IPS DF 6.9 (cell line): ENCODE data around the gene ST6GAL2.
A peak's percentile ranks its signal among the peaks of the same experiment; 100 is the strongest.

Experiments
- DNase-seq: peaks from one replicate; pipeline ENCODE4 v3.0.0-alpha.2; 2013; ENCODE audit warnings: low read depth, low spot score
- H3K27ac ChIP-seq: one replicate; pipeline ENCODE4 v1.5.1; 2013; ENCODE audit warnings: low read length, control low read depth
- H3K27me3 ChIP-seq: 2 replicates; pipeline ENCODE4 v1.6.1; 2013; ENCODE audit warnings: mild to moderate bottlenecking, low read length; ENCODE audit not compliant: control insufficient read depth, insufficient read depth
- H3K36me3 ChIP-seq: 2 replicates; pipeline ENCODE4 v1.6.1; 2013; ENCODE audit warnings: low read length; ENCODE audit not compliant: control insufficient read depth, insufficient read depth
- H3K4me1 ChIP-seq: 2 replicates; pipeline ENCODE4 v1.6.1; 2013; ENCODE audit warnings: low read length; ENCODE audit not compliant: control insufficient read depth, insufficient read depth
- H3K4me3 ChIP-seq: 2 replicates; pipeline ENCODE4 v1.5.1; 2013; ENCODE audit warnings: mild to moderate bottlenecking, low read length
- H3K9me3 ChIP-seq: 2 replicates; pipeline ENCODE4 v1.6.1; 2013; ENCODE audit warnings: low read length, inconsistent platforms; ENCODE audit not compliant: control insufficient read depth, insufficient read depth
- WGBS: extraction: QIAGEN DNeasy Blood & Tissue Kit; methylation state at CpG from one replicate; pipeline ENCODE4 v1.1.7; 2013; ENCODE audit warnings: mixed read lengths, missing lambda C conversion rate; ENCODE audit not compliant: insufficient read length, insufficient coverage; 5-methylcytosine and 5-hydroxymethylcytosine counted together

The ST6GAL2 gene

DNA sequence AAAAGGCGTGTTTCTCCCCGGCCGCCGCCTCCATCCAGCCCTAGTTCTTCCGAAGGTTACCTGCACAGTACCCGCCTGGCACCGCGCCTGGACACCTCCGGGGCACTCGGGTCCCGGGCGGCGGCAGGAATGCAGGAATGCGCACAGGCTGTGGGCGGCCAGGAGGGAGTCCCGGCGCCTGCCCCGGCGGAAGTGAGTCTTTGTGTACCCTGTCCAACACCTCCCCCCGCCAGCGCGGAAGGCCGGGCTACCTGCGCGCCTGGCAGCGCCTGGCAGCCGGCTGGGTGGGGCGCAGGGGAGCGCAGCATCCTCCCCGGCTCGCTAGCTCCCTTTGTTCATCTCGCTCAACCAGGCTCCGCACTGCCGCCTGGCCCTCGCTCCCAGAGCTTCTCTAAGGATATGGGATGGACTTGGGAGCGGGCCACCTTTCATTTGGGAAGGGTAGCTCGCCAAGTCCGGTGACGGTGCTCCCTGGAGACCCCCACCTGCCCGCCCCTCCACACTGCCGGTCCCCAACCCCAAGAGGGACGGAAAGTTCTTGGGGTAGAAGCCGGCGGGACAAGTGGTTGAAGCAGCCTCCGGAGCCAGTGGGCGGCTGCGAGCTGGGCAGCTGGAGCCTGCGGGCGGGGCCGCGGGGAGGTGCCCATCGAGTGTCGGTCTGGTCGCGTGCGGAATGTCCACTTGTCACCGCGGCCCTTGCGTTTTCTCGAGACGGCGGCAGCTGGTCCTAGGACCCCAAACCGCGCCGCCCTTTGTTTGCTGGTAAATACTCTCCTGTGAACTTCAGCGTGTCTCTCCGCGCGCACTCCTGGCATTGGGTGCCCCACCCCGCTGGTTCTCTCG lies 1.2 kb upstream of the ST6GAL2 start:
- Histone ChIP-seq H3K27me3 (peaks cover 1% of the 10 kb centered on the region; the same call in 1 of the 2 replicates), H3K9me3 (no peaks in the 10 kb centered on the region), H3K4me3 (peak overlapping the region; percentile 79), H3K36me3 (no peaks in the 10 kb centered on the region), H3K27ac (no peak overlapping the region), H3K4me1 (peaks cover 2% of the 10 kb centered on the region)
- no CpG with 5 or more reads among the region's 71 CpGs for WGBS
- no peak for DNase-seq

DNA sequence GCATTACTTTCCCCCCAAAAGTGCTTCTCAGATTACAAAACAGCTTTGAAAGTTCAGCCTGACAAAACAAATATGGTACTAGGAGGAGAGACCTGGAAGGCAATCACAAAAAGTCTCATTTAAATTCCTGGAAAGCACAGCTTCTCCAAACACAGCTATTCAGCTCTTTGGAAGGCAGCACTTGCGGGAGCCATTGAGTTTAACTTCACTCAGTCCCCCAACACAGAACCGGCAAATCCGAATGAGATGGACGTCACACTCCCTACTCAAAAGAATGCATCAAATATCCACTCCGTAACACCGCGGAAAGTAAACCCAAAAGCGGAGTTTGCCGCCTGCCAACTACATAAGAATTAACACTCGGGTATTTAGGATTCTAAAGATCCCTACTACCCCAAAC lies 638 bp downstream of the ST6GAL2 start:
- Histone ChIP-seq H3K27ac (no peak overlapping the region), H3K27me3 (peaks cover 1% of the 10 kb centered on the region; the same call in 1 of the 2 replicates)

DNA sequence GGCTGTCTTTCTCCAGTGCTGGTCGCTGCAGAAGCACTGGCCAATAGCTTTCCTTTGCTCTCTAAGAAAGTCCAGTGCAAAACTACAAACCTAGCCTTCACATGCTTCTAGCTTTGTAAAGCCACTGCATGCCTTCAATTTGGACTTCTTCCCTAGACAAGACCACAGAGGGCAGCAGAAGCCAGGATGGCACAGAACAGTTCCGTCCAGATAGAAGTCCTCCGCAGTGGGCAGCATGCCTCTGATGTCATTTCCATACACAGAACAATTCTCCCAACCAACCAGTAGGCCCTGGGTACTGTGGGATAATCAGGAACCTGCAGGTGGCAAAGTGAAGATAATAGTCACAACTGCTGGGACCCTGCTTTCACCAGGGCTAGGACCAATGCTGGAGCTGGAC lies 3.3 kb downstream of the ST6GAL2 start:
- Histone ChIP-seq H3K27me3 (peaks cover 1% of the 10 kb centered on the region; the same call in 1 of the 2 replicates), H3K9me3 (no peaks in the 10 kb centered on the region), H3K4me3 (no peak overlapping the region), H3K4me1 (no peaks in the 10 kb centered on the region), H3K27ac (no peak overlapping the region), H3K36me3 (no peaks in the 10 kb centered on the region)
- DNase-seq, result no peak
- WGBS, result no CpG with 5 or more reads among the region's 3 CpGs

More for the DNA sequence above, 638 bp downstream of the ST6GAL2 start:
- no CpG with 5 or more reads among the region's 10 CpGs for WGBS
- Histone ChIP-seq H3K4me1 (no peaks in the 10 kb centered on the region), H3K4me3 (peak overlapping the region; percentile 79; the same call in 1 of the 2 replicates), H3K9me3 (no peaks in the 10 kb centered on the region), H3K36me3 (no peaks in the 10 kb centered on the region)
- DNase-seq, result no peak

DNA sequence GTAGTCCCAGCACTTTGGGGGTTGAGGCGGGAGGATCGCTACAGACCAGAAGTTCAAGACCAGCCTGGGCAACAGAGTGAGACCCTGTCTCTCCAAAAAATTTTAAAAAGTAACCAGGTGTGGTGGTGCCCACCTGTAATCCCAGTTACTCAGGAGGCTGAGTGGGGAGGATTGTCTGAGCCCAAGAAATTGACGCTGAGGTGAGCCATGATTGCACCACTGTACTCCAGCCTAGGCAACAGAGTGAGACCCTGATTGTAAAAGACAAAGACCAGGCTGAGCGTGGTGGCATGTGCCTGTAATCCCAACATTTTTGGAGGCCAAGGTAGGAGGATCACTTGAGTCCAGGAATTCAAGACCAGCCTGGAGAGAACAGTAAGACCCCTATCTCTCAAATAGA lies 7.8 kb downstream of the ST6GAL2 start:
- DNase-seq, result no peak
- Histone ChIP-seq H3K36me3 (no peaks in the 10 kb centered on the region), H3K9me3 (no peaks in the 10 kb centered on the region), H3K4me3 (no peak overlapping the region), H3K27me3 (no peaks in the 10 kb centered on the region), H3K27ac (no peak overlapping the region), H3K4me1 (no peaks in the 10 kb centered on the region)
- WGBS, result no CpG with 5 or more reads among the region's 4 CpGs

DNA sequence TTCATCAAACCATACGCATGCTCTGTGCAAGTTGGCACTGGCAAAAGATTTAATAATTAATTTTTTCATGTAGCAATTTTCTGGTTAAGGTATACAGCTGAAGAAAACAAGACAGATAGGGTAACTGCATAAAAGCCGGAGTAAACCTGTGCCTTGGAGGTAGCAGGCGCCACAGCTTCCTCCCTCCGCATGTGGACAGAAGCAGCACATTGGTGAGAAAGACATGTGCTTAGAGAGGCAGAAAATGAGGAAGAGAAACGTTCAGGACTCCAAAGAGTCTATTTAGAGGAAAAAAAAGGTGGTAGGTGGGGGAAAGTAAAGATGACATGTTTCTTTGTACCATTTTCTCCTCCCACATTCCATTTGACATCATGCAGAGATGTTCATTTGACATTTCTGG lies 9.3 kb downstream of the ST6GAL2 start:
- H3K27me3 ChIP-seq, result no peaks in the 10 kb centered on the region
- DNase-seq, result no peak
- H3K4me1 ChIP-seq, result no peaks in the 10 kb centered on the region
- H3K36me3 ChIP-seq, result no peaks in the 10 kb centered on the region
- WGBS, result no CpG with 5 or more reads among the region's 5 CpGs
- no peak overlapping the region for H3K4me3 ChIP-seq
- H3K9me3 ChIP-seq, result no peaks in the 10 kb centered on the region
- no peak overlapping the region for H3K27ac ChIP-seq

DNA sequence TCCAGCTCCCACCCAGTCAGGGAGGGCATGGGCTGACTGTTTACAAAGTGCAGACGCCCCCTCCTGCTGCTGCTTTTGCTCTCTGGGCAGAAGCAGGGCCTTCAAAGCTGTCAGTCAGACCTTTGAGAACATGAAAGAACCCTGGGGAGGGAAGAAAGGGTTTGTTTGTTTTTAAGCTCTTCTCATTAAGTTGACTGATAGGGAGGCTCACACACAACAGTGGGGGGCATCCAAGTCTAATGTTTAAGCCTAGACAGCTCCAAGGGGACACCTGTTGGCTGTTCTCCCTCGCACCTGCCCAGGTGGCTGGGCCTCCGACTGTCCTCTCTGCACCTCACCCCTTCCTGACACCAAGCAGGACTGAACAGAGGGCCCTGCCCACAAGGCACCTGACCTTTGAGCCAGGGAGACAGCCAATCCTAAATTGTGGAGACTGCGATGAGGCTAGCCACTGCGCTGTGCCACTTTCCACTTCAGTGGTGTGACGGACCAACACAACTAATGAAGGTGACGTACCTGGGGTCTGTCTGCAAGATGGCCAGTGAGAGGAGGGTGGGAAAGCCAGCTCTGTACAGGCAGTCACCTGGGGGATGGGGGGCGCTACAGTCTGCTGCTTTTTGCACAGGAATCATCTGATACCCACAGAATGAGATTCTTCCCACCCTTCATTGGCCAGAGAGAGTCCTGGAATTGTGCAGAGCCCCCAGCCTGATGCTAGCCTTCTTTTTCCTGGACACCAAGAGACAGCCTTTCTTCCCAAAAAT lies 16.3 kb downstream of the ST6GAL2 start:
- Histone ChIP-seq H3K4me1 (peaks cover 2% of the 10 kb centered on the region; the same call in 1 of the 2 replicates), H3K9me3 (no peaks in the 10 kb centered on the region), H3K27me3 (no peaks in the 10 kb centered on the region), H3K27ac (no peak overlapping the region), H3K36me3 (no peaks in the 10 kb centered on the region), H3K4me3 (no peak overlapping the region)
- no peak for DNase-seq
- no CpG with 5 or more reads among the region's 8 CpGs for WGBS

DNA sequence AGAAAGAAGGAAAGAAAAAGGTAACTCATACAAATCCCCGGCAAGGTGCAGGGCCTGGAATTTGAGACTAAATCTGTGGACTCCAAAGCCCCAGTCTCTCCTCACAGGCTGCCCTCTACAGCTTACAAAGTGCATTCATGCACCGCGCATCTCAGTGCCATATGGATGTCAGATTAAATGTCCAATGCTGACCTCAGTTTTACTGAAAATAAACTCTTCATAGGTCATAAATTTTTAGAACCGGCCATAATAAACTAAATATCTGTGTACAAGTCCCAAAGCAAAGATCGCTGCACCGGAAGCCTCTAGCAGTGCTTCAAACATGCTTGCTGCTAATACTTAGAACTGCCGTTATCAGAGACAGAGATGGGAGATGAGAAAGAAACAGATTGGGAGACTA lies 17.7 kb downstream of the ST6GAL2 start:
- Histone ChIP-seq H3K4me1 (peaks cover 2% of the 10 kb centered on the region; the same call in 1 of the 2 replicates), H3K36me3 (no peaks in the 10 kb centered on the region), H3K27ac (no peak overlapping the region), H3K27me3 (no peaks in the 10 kb centered on the region), H3K9me3 (no peaks in the 10 kb centered on the region), H3K4me3 (no peak overlapping the region)
- WGBS, result no CpG with 5 or more reads among the region's 7 CpGs
- DNase-seq, result no peak

DNA sequence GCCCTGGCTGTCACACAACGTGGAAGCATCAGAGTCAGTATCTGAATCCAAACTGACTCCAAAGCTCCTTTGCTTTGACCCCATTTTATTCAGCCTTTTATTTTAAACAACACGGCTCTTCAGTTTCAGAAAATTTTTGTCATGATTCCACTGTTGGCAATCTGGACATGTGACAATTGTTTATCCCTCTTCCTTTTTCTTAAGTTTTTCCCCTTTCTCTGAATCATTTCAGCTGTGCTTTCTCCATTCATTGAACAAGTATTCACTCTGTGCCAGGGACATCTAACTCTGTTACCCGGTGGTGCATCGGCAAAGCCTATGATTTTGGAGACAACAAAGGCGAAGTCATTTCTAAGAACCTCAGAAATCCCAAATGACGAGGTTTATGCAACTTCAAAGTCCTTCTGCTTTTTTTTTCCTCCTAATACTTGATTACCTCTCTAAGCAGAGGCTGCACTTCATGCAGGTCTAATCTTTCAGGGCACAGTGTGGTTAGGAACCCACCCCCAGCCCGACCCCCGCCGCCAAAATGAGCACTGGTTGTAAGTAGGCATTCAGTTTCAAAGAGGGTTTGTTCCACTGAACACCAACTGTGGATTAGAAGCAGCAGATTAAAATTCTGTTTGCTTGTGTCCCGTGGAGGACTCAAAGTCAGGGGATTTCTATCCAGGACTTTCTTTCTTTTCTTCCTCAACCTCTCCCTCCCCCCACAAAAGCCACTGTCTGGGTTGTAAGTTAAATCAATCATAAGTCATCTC lies 18.6 kb downstream of the ST6GAL2 start:
- no peak overlapping the region for H3K4me3 ChIP-seq
- no peak for DNase-seq
- H3K27ac ChIP-seq, result no peak overlapping the region
- no CpG with 5 or more reads among the region's 10 CpGs for WGBS
- H3K9me3 ChIP-seq, result no peaks in the 10 kb centered on the region
- no peaks in the 10 kb centered on the region for H3K27me3 ChIP-seq
- no peaks in the 10 kb centered on the region for H3K36me3 ChIP-seq
- peaks cover 2% of the 10 kb centered on the region; the same call in 1 of the 2 replicates for H3K4me1 ChIP-seq

DNA sequence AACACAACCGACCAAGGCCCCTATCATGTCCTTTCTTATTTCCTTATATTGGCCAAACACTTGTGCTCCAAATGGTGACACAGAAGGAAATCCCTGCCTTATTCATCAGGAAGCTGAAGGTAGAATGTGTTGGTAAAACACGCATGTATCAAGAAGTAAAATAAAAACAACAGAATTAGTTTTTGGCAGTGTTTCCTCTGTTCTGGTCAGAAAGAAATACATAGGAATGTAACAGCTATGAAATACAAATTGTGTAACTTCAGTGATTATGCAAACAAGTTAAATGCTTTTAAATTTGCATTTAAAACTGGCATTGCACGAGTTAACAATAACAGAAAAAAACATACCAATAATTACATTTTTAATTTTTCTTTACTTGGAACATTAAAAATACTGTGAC lies 19.3 kb downstream of the ST6GAL2 start:
- WGBS, result no CpG with 5 or more reads among the region's 3 CpGs
- no peak overlapping the region for H3K27ac ChIP-seq
- H3K4me1 ChIP-seq, result peaks cover 2% of the 10 kb centered on the region; the same call in 1 of the 2 replicates
- no peak for DNase-seq
- no peaks in the 10 kb centered on the region for H3K36me3 ChIP-seq
- H3K4me3 ChIP-seq, result no peak overlapping the region
- H3K9me3 ChIP-seq, result no peaks in the 10 kb centered on the region
- no peaks in the 10 kb centered on the region for H3K27me3 ChIP-seq

DNA sequence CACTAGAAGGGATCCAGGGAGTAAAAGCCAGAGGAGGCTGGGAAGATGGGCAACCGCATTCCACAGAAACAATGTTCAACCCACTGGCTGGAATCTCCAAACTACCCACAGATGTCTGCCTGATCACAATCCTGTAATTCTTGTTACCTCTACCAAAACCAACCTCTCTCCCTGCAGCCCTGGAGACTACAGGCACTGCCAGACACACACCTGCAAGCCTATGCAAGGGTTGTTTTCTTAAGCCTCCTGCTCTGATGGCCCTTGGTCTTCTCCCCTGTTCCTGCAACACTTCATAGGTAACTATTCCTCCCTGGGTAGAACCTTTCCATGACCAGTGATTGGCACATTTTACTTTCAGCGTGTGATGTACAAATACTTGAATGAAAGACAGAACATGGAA lies 21.9 kb downstream of the ST6GAL2 start:
- DNase-seq, result no peak
- no peaks in the 10 kb centered on the region for H3K36me3 ChIP-seq
- H3K4me3 ChIP-seq, result no peak overlapping the region
- WGBS, result no CpG with 5 or more reads among the region's 2 CpGs
- H3K27me3 ChIP-seq, result no peaks in the 10 kb centered on the region
- H3K27ac ChIP-seq, result no peak overlapping the region
- H3K4me1 ChIP-seq, result no peaks in the 10 kb centered on the region; the same call in none of the 2 replicates
- H3K9me3 ChIP-seq, result no peaks in the 10 kb centered on the region
